ENCODE measurements around the gene NUDCD3. TPM values are rescaled to one million over a fixed set of nuclear protein-coding genes. Genes with fewer than 3 reads are reported as not detected.

Gene NUDCD3
- total and polyA plus RNA-seq, 2 of the 8 experiments (the other 6 are each of a cell fraction or from before 2014, with no cell fraction given) = 35.2 to 93.7 TPM

DNA sequence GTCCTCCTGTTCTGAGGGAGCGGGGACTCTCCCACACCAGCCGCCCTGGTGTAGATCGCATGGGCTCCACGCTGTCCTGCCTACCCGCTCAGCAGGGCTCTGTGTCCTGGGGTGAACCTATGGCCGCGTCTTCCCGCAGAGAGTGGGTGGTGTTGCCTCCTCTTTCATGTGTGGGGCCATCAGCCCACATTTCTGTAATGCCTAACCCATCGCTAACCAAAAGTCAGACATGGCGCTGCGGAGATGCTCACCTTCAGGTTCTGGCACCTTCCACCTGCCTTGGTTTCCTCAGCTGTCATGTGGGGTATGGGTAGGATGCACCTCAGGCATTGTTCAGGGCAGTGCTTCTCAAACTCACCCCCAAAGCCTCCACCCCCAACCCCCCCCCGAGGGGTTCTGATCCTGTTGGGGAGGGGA is 114.5 kb downstream of the NUDCD3 start:
- no peak overlapping the region for H2BK5ac ChIP-seq (ENCODE audit: low read depth, low read length)
- H2AK5ac ChIP-seq (ENCODE audit: low read depth, low read length) = no peak overlapping the region
- H3K4me1 ChIP-seq (replicated peaks in 1 of 4; ENCODE audit: control insufficient read depth in 3 of 4, insufficient read depth in 4 of 4, low read length in 3 of 4) = no peaks in the 10 kb centered on the region
- H3K9ac ChIP-seq (replicated peaks in 1 of 4; ENCODE audit: extremely low read depth in 1 of 4, low read depth in 3 of 4, low read length in 3 of 4) = no peak overlapping the region
- peaks cover 0 to 8% of the 10 kb centered on the region in 2 experiments for H4K20me1 ChIP-seq (replicated peaks in 1 of 2; ENCODE audit: control insufficient read depth in 1 of 2, insufficient read depth in 2 of 2, low read length in 2 of 2)
- H2BK12ac ChIP-seq (ENCODE audit: low read depth, low read length) = no peak overlapping the region
- H3K14ac ChIP-seq (ENCODE audit: insufficient read length) = no peak overlapping the region
- 68% methylated on average over 11 of the region's 12 CpGs; no CpG with 5 or more reads in 1 of the 2 experiments for WGBS, 2 experiments (ENCODE audit: extremely low coverage in 1 of 2, insufficient coverage in 1 of 2, insufficient read length in 1 of 2, insufficient replicate concordance in 2 of 2, low coverage in 1 of 2, low lambda C conversion rate in 2 of 2, missing lambda C conversion rate in 1 of 2)
- no peaks in the 10 kb centered on the region for H3K9me3 ChIP-seq (ENCODE audit: insufficient read depth in 2 of 2, low read depth in 1 of 2, low read length in 1 of 2)
- H3K18ac ChIP-seq (ENCODE audit: extremely low read depth, low read length) = no peak overlapping the region
- H3K79me2 ChIP-seq (ENCODE audit: control insufficient read depth in 1 of 2, insufficient read depth in 2 of 2, low read length in 2 of 2) = no peaks in the 10 kb centered on the region
- no peak overlapping the region for H3K27ac ChIP-seq (ENCODE audit: low read depth, low read length)
- H3K4me2 ChIP-seq (ENCODE audit: insufficient read depth in 1 of 2, low read depth in 2 of 2, low read length in 2 of 2) = no peak overlapping the region
- no peak overlapping the region for H3K23ac ChIP-seq (ENCODE audit: insufficient read length)
- no peak overlapping the region for H2BK20ac ChIP-seq (ENCODE audit: low read length)
- ChIA-PET POLR2A (ENCODE audit: partially characterized antibody) (interaction anchor here (1.2 kb wide), 1 partner anchor 188 kb away, joined by 4 read pairs; no protein-coding TSS in a partner anchor), CTCF (ENCODE audit: partially characterized antibody) (interaction anchor here (0.6 to 1.6 kb wide), 16 partner anchors 10 to 180 kb away, joined by 3 to 7 read pairs (median 3); no protein-coding TSS in a partner anchor)
- no peak overlapping the region for H3K4ac ChIP-seq (replicated peaks; ENCODE audit: insufficient read length, low read depth, low read length)
- peaks cover 2% of the 10 kb centered on the region; the same call in 1 of the 2 replicates for H3K23me2 ChIP-seq (ENCODE audit: low read depth, low read length)
- no peak overlapping the region for H2BK15ac ChIP-seq (ENCODE audit: low read length)
- H4K5ac ChIP-seq (ENCODE audit: insufficient read length, low read depth, low read length) = no peak overlapping the region
- FAIRE-seq (no peak), DNase-seq (ENCODE audit: low read depth in 1 of 2, low spot score in 2 of 2) (no peak)
- H3K36me3 ChIP-seq (ENCODE audit: control insufficient read depth in 2 of 4, insufficient read depth in 4 of 4, low read length in 3 of 4) = no peaks in the 10 kb centered on the region
- H3K56ac ChIP-seq (replicated peaks; ENCODE audit: insufficient read length, low read depth, low read length) = no peak overlapping the region
- peaks cover 0 to 2% (median 0%) of the 10 kb centered on the region in 4 experiments; a peak in 4 of 7 replicates for H3K27me3 ChIP-seq (replicated peaks in 1 of 4; ENCODE audit: control insufficient read depth in 3 of 4, extremely low read depth in 1 of 4, insufficient read depth in 3 of 4, low read length in 3 of 4)
- no peak overlapping the region for H4K91ac ChIP-seq (replicated peaks; ENCODE audit: insufficient read length, low read length)
- no peaks in the 10 kb centered on the region for H3K79me1 ChIP-seq (ENCODE audit: low read depth, low read length)
- no peak overlapping the region for H2AFZ ChIP-seq (ENCODE audit: low read length)
- no peak overlapping the region for H3K4me3 ChIP-seq (ENCODE audit: extremely low read depth in 1 of 4, insufficient read depth in 2 of 4, low read depth in 3 of 4, low read length in 4 of 4)
- no peak overlapping the region for H4K8ac ChIP-seq (ENCODE audit: extremely low read depth, insufficient read depth, low read length)
- no peak overlapping the region for H2BK120ac ChIP-seq (replicated peaks; ENCODE audit: low read depth, low read length)
- TF ChIP-seq ASH2L (IDR thresholded peaks at IDR 0.05; ENCODE audit: low read length) (no peak), BCL11A (IDR thresholded peaks at IDR 0.05; ENCODE audit: low read depth in 2 of 2, low read length in 2 of 2) (no peak), SIN3A (conservative IDR thresholded peaks at IDR 0.05 in 1 of 2, IDR thresholded peaks at IDR 0.05 in 1 of 2; ENCODE audit: low read depth in 1 of 2, low read length in 2 of 2) (no peak), GABPA (IDR thresholded peaks at IDR 0.05; ENCODE audit: borderline replicate concordance, insufficient read depth, low read length) (no peak), JUN (IDR thresholded peaks at IDR 0.05; ENCODE audit: low read depth, low read length) (no peak), TEAD4 (IDR thresholded peaks at IDR 0.05; ENCODE audit: low read depth, low read length) (no peak), FOSL1 (IDR thresholded peaks at IDR 0.05; ENCODE audit: insufficient read depth, low read depth, low read length) (no peak), KDM5A (IDR thresholded peaks at IDR 0.05; ENCODE audit: low read length) (no peak), EZH2 (IDR thresholded peaks at IDR 0.05; ENCODE audit: low read depth, low read length, severe bottlenecking) (no peak)

Data from H1 (cell line).